H9 (cell line): ENCODE data around the gene POLDIP3. TPM values are rescaled to one million over a fixed set of nuclear protein-coding genes. Genes with fewer than 3 reads are reported as not detected.

ENCODE experiments used
- DNase-seq: peaks from one replicate; pipeline ENCODE4 v3.0.0-alpha.2; 2017
- H2AFZ ChIP-seq: one replicate; pipeline ENCODE4 v1.6.1; 2013; ENCODE audit warnings: mild to moderate bottlenecking, low read length, control low read depth, moderate library complexity
- H2AK5ac ChIP-seq: 2 replicates; pipeline ENCODE4 v1.6.1; 2013; ENCODE audit warnings: low read length, control low read depth, mixed read lengths; ENCODE audit not compliant: insufficient read length
- H2BK120ac ChIP-seq: one replicate; pipeline ENCODE4 v1.6.1; 2013; ENCODE audit warnings: low read depth, mild to moderate bottlenecking, low read length, control low read depth, inconsistent platforms; ENCODE audit not compliant: poor library complexity, severe bottlenecking
- H2BK12ac ChIP-seq: 2 replicates; pipeline ENCODE4 v1.6.1; 2013; ENCODE audit warnings: low read length, control low read depth, mixed read lengths, low read depth; ENCODE audit not compliant: insufficient read length
- H2BK15ac ChIP-seq: 2 replicates; pipeline ENCODE4 v1.6.1; 2013; ENCODE audit warnings: low read depth, low read length, control low read depth
- H2BK20ac ChIP-seq: one replicate; pipeline ENCODE4 v1.6.1; 2013; ENCODE audit warnings: low read depth, mild to moderate bottlenecking, low read length, control low read depth, inconsistent platforms; ENCODE audit not compliant: poor library complexity, severe bottlenecking
- H2BK5ac ChIP-seq: 2 replicates; pipeline ENCODE4 v1.6.1; 2013; ENCODE audit warnings: low read length, control low read depth, mixed read lengths; ENCODE audit not compliant: insufficient read length
- H3K14ac ChIP-seq: 2 replicates; pipeline ENCODE4 v1.6.1; 2013; ENCODE audit warnings: low read length, control low read depth; ENCODE audit not compliant: insufficient read depth
- H3K18ac ChIP-seq: 2 replicates; pipeline ENCODE4 v1.6.1; 2013; ENCODE audit warnings: low read depth, mild to moderate bottlenecking, mixed read lengths, low read length, control low read depth; ENCODE audit not compliant: insufficient read length
- H3K23ac ChIP-seq: 2 replicates; pipeline ENCODE4 v1.6.1; 2013; ENCODE audit warnings: low read length, control low read depth, mixed read lengths, low read depth; ENCODE audit not compliant: insufficient read length
- H3K23me2 ChIP-seq: 2 replicates; pipeline ENCODE4 v1.6.1; 2013; ENCODE audit warnings: low read depth, mild to moderate bottlenecking, mixed read lengths, low read length, control low read depth; ENCODE audit not compliant: insufficient read length, poor library complexity, severe bottlenecking
- H3K27ac ChIP-seq: 2 replicates; pipeline ENCODE4 v1.5.1; 2013; ENCODE audit warnings: low read length, control low read depth, mixed read lengths, low read depth; ENCODE audit not compliant: insufficient read length
- H3K27me3 ChIP-seq: 2 replicates; pipeline ENCODE4 v1.6.1; 2013; ENCODE audit warnings: low read length, control low read depth, inconsistent platforms; ENCODE audit not compliant: insufficient read depth
- H3K4ac ChIP-seq: 2 replicates; pipeline ENCODE4 v1.6.1; 2013; ENCODE audit warnings: low read depth, mild to moderate bottlenecking, control low read depth, inconsistent platforms, low read length, moderate library complexity
- H3K4me1 ChIP-seq: 2 replicates; pipeline ENCODE4 v1.6.1; 2013; ENCODE audit warnings: low read length, control low read depth, inconsistent platforms; ENCODE audit not compliant: insufficient read depth
- H3K4me2 ChIP-seq: 2 replicates; pipeline ENCODE4 v1.6.1; 2013; ENCODE audit warnings: low read length, control low read depth, mixed read lengths; ENCODE audit not compliant: insufficient read length, insufficient read depth
- H3K56ac ChIP-seq: 2 replicates; pipeline ENCODE4 v1.6.1; 2013; ENCODE audit warnings: low read depth, mild to moderate bottlenecking, mixed read lengths, low read length, control low read depth; ENCODE audit not compliant: insufficient read length
- H3K79me1 ChIP-seq: 2 replicates; pipeline ENCODE4 v1.6.1; 2013; ENCODE audit warnings: low read depth, mild to moderate bottlenecking, moderate library complexity, low read length, control low read depth, inconsistent platforms; ENCODE audit not compliant: insufficient read depth, poor library complexity, severe bottlenecking
- H3K79me2 ChIP-seq: 2 replicates; pipeline ENCODE4 v1.6.1; 2013; ENCODE audit warnings: low read length, control low read depth, inconsistent platforms; ENCODE audit not compliant: insufficient read depth
- H3K9ac ChIP-seq: 2 replicates; pipeline ENCODE4 v1.6.1; 2013; ENCODE audit warnings: low read length, control low read depth, mixed read lengths; ENCODE audit not compliant: insufficient read length; ENCODE audit errors: extremely low read depth
- H3K9me3 ChIP-seq: one replicate; pipeline ENCODE4 v1.6.1; 2013; ENCODE audit warnings: low read depth, low read length, inconsistent platforms; ENCODE audit not compliant: control insufficient read depth
- H3T11ph ChIP-seq: one replicate; pipeline ENCODE4 v1.6.1; 2013; ENCODE audit warnings: mild to moderate bottlenecking, low read length, control low read depth, inconsistent platforms
- H4K20me1 ChIP-seq: one replicate; pipeline ENCODE4 v1.6.1; 2013; ENCODE audit not compliant: control insufficient read depth, insufficient read length, insufficient read depth
- H4K5ac ChIP-seq: 2 replicates; pipeline ENCODE4 v1.6.1; 2013; ENCODE audit warnings: low read depth, mild to moderate bottlenecking, mixed read lengths, low read length, control low read depth; ENCODE audit not compliant: insufficient read length
- H4K8ac ChIP-seq: replicated peaks from 2 replicates; pipeline ENCODE4 v1.6.1; 2013; ENCODE audit warnings: low read length, control low read depth, mixed read lengths, low read depth; ENCODE audit not compliant: insufficient read length
- H4K91ac ChIP-seq: 2 replicates; pipeline ENCODE4 v1.6.1; 2013; ENCODE audit warnings: low read depth, mild to moderate bottlenecking, moderate library complexity, mixed read lengths, low read length, control low read depth; ENCODE audit not compliant: insufficient read length
- H3K27ac Mint-ChIP-seq, 3 experiments: 2 replicates in 2 of 3; 3 replicates in 1 of 3; pipeline ENCODE4 v1.8.0; 2020 to 2021; ENCODE audit warnings: mixed read lengths in 3 of 3, mild to moderate bottlenecking in 1 of 3, moderate library complexity in 1 of 3
- H3K27me3 Mint-ChIP-seq: 2 replicates; pipeline ENCODE4 v1.8.0; 2021; ENCODE audit warnings: low read depth, mild to moderate bottlenecking, moderate library complexity, mixed read lengths
- H3K36me3 Mint-ChIP-seq, 3 experiments: 2 replicates in 2 of 3; 3 replicates in 1 of 3; pipeline ENCODE4 v1.8.0; 2020 to 2021; ENCODE audit warnings: low read depth in 3 of 3, mixed read lengths in 3 of 3; ENCODE audit not compliant: insufficient read depth in 1 of 3
- H3K4me1 Mint-ChIP-seq, 2 experiments: 2 replicates each; pipeline ENCODE4 v1.8.0; 2020; ENCODE audit warnings: mixed read lengths in 2 of 2
- H3K4me3 Mint-ChIP-seq, 2 experiments: 2 replicates in 1 of 2; 3 replicates in 1 of 2; pipeline ENCODE4 v1.8.0; 2020 to 2021; ENCODE audit warnings: mild to moderate bottlenecking in 2 of 2, mixed read lengths in 2 of 2, moderate library complexity in 1 of 2
- H3K9me3 Mint-ChIP-seq, 2 experiments: 2 replicates in 1 of 2; 3 replicates in 1 of 2; pipeline ENCODE4 v1.8.0; 2020; ENCODE audit warnings: mild to moderate bottlenecking in 2 of 2, mixed read lengths in 2 of 2, moderate library complexity in 1 of 2
- CTCF ChIP-seq: fragments of 200-600 bp; sonication (generic); conservative IDR thresholded peaks from 3 replicates; pipeline ENCODE4 v1.8.0; 2021; ENCODE audit warnings: antibody characterized with exemption, mild to moderate bottlenecking
- WGBS: extraction: QIAGEN DNeasy Blood & Tissue Kit; methylation state at CpG from one replicate; pipeline ENCODE4 v1.1.7; 2013; ENCODE audit warnings: missing lambda C conversion rate, low lambda C conversion rate, mixed read lengths; ENCODE audit not compliant: insufficient read length; ENCODE audit errors: extremely low coverage; 5-methylcytosine and 5-hydroxymethylcytosine counted together
- total RNA-seq: library from RNA; stranded (reverse); gene quantifications from 2 replicates; pipeline ENCODE4 v1.2.1, GENCODE V29; 2021

POLDIP3 gene
- total RNA-seq, 1 experiment from 2014 or later = 90.8 TPM

GRCh38 chr22:42619261-42620063, 4.8 kb upstream of the POLDIP3 start:
- no peaks in the 10 kb centered on the region for H3K27me3 ChIP-seq
- H3K9ac ChIP-seq = no peak overlapping the region
- no CpG with 5 or more reads among the region's 35 CpGs for WGBS
- Mint-ChIP-seq H3K4me1 (peaks cover 17 to 23% of the 10 kb centered on the region in 2 experiments), H3K27me3 (peaks cover 2% of the 10 kb centered on the region), H3K9me3 (no peaks in the 10 kb centered on the region; a peak in 1 of 5 replicates), H3K27ac (no peak overlapping the region), H3K4me3 (no peak overlapping the region), H3K36me3 (peaks cover 0 to 18% (median 5%) of the 10 kb centered on the region in 3 experiments; a peak in 5 of 7 replicates)
- H3T11ph ChIP-seq = no peak overlapping the region
- H2BK120ac ChIP-seq = no peak overlapping the region
- no peaks in the 10 kb centered on the region for H3K79me1 ChIP-seq
- no peak overlapping the region for H3K14ac ChIP-seq
- no peak overlapping the region for H2BK15ac ChIP-seq
- H2BK5ac ChIP-seq = no peak overlapping the region
- H3K79me2 ChIP-seq = no peaks in the 10 kb centered on the region
- no peaks in the 10 kb centered on the region for H4K20me1 ChIP-seq
- no peak overlapping the region for H4K5ac ChIP-seq
- no peak overlapping the region for H3K27ac ChIP-seq
- no peak overlapping the region for H2AK5ac ChIP-seq
- no peak overlapping the region for H2BK20ac ChIP-seq
- H3K56ac ChIP-seq = no peak overlapping the region
- no peak overlapping the region for H3K4ac ChIP-seq
- H3K4me2 ChIP-seq = no peak overlapping the region
- no peaks in the 10 kb centered on the region for H3K23me2 ChIP-seq
- no peak overlapping the region for H4K8ac ChIP-seq
- TF ChIP-seq CTCF = no peak
- no peaks in the 10 kb centered on the region for H3K9me3 ChIP-seq
- no peak overlapping the region for H2AFZ ChIP-seq
- DNase-seq = no peak
- H4K91ac ChIP-seq = no peak overlapping the region
- H3K18ac ChIP-seq = no peak overlapping the region
- no peak overlapping the region for H2BK12ac ChIP-seq
- no peaks in the 10 kb centered on the region for H3K4me1 ChIP-seq
- no peak overlapping the region for H3K23ac ChIP-seq
